Dedifferentiated amniotic fluid mesenchymal stem cell (primary cell): ENCODE data around the gene OR4D1.
"Not testable (repeated sequence)": the region's sequence is repeated elsewhere in the genome, so short reads cannot be mapped to it uniquely, and the experiment has no call there.

Source experiments
- DNase-seq: peaks from one replicate; pipeline ENCODE4 v3.0.0-alpha.2; 2016; ENCODE audit errors: extremely low spot score

Gene OR4D1

GRCh38 chr17:58147930-58148434, at the start of gene OR4D1:
Gene OR4D1 (plus strand): TSS chr17:58148384. CDS start chr17:58155154, 6,770 bp downstream.
- DNase-seq: no peak

DNA sequence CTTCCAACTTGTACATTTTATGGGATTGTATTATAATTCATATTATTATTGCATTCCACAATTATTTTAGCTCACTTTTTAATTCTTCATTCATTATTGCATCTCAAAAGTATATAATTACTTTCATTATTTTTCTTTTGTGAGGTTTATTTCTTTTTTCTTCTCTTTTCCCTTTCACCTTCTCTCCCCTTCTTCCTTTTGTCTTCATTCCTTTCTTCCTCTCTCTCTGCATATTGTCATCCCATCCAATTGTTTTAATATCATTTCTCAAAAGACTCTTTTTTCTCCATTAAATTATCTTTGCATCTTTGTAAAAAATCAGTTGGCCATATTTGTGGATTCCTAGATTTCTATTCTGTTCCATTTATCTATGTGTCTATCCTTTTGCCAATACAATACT, 47.7 kb upstream of the OR4D1 start:
- DNase-seq: no peak

DNA sequence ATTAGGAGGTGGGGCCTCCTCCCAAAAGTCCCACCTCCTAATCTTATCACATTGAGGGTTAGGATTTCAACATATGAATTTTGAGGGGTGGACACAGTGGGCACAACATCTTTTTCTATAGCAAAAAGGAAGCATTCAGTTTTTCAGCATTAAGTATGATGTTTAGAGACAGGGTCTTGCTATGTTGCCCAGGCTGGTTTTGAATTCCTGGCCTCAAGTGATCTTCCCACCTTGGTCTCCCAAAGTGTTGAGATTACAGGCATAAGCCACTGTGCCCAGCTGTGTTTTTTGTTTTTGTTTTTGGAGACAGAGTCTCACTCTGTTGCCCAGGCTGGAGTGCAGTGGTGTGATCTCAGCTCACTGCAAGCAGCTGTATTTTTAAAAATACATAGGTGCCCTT, 46.3 kb upstream of the OR4D1 start:
- DNase-seq: not testable (repeated sequence)

- DNase-seq: no peak
Observed at GRCh38 chr17:58105093-58105492, 43.1 kb upstream of the OR4D1 start.

- DNase-seq: no peak
Observed at GRCh38 chr17:58107306-58107705, 40.9 kb upstream of the OR4D1 start.

GRCh38 chr17:58109197-58109596, 39.0 kb upstream of the OR4D1 start:
- DNase-seq: no peak

DNA sequence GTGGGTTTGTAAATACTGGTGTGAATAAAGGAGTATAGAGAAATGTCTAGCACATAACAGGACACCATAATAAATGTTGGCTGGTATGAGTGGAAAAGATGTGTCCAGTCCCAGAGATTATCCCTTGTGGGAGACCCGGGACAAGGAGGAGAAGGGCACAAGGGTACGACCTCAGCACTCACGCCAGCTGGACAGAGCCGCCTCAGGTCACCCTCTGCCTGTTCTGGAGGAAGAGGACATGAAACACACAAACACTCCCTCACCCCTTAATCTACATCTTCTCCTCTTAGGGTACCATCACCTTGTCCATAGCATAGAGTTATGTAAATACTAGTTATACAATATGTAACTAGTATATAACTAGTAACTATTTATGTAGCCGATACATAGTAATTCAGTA, 38.2 kb upstream of the OR4D1 start:
- no peak for DNase-seq

DNA sequence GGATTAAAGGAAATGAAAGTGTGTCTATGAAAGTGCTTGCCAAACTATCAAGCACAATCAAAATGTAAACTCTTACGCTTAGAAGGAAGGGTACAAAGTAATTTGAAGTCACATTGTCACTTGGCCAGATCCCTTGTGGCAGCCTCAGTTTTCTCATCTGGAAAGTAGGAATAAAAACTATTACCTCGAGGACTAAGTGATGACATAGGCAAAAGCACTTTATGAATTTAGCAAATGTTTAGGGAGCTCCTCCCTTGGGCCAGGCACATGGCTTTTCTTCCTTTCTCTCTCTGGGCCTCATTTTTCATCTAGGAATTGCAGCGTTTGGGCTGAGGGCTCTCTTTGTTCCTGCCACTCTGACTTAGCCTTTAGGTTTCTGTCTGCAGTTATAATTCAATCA, 36.5 kb upstream of the OR4D1 start:
- no peak for DNase-seq

DNA sequence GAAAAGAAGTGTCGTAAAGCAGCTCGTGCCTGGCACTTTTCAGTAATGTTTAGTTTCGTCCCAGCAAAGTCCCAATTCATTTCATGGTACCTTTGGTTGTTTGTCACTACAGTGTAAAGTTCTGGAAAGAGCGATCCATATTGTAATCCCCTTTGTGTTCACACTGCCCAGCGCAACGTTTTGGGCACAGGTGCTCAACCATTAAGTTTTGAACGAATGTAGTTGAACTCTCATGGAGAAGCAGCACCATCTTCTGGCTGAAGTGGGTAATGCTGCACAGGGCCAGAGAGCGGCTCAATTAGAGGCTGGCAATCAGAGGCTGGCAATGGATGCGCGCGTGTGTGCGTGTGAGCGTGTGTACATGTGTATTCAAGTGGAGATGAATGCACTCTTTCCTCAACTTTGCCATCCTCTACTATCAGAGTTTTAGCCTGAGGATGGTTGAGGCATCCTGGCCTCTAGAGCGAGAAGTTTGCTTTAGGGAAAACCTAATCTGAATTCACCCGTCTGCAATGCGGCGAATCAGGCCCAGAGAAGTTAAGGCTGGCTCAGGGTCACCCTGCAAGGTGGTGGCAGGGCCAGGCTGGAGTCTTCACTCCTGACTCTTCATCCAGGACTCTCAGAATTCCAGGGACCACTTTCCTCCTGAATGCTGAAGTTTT, 35.1 kb upstream of the OR4D1 start:
- peak; percentile 61 for DNase-seq

DNA sequence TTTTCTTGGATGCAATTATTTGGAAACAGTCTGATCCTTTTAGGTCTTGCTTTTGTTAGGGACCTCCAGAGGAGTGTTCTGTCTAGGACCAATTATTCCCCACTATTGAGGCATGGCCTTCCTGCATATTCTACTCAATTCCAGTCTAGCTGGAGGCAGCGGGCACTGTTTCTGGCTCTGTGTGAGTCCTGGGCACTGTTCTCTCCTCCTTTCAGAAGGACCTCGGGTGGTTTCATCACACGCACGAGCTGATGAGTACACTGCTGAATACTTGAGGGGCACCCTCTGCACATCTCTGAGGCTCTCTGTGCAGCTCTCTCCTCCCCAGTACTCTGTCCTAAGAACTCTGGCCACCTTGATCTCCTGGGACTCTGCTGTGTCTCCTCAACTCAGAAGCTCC, 34.2 kb upstream of the OR4D1 start:
- no peak for DNase-seq

- DNase-seq: no peak
Observed at GRCh38 chr17:58117382-58117781, 30.8 kb upstream of the OR4D1 start.

DNA sequence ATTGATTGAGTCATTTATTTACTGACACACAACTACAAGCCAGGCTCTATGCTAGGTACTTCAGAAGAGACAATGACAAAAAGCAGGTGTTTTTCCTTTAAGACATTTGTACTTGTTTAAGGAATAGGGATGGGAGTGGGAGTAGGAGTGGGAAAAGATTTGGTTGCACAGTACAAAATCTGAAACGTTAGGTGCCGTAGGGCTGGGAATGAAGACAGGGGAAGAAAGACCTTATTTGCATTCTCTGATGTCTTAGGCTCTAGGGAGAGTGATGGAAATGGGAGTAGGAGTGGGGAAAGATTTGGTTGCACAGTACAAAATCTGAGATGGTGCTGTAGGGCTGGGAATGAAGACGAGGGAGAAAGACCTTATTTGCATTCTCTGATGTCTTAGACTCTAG, 28.7 kb upstream of the OR4D1 start:
- no peak for DNase-seq

- DNase-seq: no peak
Observed at GRCh38 chr17:58120195-58120822, 27.9 kb upstream of the OR4D1 start.

DNA sequence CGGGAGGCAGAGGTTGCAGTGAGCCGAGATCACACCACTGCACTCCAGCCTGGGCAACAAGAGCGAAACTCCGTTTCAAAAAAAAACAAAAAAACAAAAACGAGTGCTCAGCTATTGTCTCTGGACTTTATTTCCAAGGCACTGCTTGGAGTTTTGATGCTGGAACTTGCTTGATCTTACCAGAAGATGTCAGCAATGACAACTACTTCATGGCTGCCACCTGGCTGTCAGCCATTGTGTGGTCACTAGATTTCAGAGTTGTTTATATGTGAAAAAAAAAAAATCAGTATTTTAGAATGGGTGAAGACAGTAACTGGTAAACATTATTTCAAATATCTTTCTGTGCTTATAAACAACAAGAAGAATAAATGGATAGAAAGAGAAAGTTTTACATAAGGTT, 26.3 kb upstream of the OR4D1 start:
- DNase-seq: no peak

DNA sequence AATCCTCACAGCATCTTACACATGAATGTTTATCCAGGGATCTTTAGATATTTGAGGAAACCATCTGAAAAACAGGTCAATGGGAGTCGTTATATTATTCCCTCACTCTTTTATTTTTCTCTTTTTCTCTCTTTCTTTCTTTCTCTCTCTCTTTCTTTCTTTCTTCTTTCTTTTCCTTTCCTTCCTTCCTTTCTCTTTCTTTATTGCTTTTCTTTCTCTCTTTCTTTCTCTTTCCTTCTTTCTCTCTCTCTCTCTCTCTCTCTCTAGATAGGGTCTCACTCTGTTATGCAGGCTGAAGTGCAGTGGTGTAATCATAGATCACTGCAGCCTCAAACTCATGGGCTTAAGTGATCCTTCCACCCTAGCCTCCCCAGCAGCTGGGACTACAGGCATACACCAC, 20.3 kb upstream of the OR4D1 start:
- no peak for DNase-seq

DNA sequence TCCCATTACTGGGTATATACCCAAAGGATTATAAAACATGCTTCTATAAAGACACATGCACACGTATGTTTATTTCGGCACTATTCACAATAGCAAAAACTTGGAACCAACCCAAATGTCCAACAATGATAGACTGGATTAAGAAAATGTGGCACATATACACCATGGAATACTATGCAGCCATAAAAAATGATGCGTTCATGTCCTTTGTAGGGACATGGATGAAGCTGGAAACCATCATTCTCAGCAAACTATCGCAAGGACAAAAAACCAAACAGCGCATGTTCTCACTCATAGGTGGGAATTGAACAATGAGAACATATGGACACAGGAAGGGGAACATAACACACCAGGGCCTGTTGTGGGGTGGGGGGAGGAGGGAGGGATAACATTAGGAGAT, 15.5 kb upstream of the OR4D1 start:
- DNase-seq: not testable (repeated sequence)

DNA sequence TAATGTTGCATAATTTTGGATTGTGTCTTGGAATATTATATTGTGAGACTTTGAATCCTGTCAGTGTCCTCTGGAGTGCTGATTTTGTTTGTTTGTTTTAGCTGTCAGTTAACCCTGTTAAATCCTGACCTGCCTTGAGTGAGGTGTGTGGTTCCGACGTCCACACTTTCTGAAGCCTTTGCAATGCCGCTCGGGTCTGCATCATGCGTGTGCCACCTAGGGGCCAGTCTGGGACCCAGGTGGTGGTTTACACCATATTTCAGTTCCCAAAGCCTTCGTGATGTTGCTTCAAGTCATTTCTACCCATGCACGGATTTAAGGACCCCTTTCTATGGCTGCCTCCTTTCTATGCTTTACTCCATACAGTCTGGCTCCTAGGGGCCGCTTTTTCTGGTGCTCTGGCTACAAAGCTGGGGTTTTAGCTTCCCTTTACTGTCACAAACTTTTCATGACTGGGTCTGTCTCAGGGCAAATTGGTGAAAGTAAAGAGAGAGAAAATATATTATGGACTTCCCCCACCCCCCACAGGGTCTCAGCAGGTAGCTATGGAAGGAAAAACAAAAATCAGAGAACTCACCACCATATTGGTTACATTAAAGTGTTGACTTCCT, 11.4 kb upstream of the OR4D1 start:
- no peak for DNase-seq

DNA sequence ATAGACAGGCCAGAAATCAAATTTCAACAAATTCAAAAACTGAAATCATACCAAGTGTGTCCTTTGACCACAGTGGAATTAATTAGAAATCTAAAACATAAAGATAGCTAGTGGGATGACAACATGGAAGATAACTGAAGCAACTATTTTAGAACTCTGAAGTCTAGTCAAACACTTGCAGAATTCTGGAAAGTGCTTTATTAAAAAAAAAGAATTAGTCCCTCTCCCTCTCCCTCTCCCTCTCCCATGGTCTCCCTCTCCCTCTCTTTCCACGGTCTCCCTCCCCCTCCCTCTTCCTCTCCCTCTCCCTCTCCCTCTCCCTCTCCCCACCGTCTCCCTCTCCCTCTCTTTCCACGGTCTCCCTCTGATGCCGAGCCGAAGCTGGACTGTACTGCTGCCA, 6.7 kb upstream of the OR4D1 start:
- no peak for DNase-seq

DNA sequence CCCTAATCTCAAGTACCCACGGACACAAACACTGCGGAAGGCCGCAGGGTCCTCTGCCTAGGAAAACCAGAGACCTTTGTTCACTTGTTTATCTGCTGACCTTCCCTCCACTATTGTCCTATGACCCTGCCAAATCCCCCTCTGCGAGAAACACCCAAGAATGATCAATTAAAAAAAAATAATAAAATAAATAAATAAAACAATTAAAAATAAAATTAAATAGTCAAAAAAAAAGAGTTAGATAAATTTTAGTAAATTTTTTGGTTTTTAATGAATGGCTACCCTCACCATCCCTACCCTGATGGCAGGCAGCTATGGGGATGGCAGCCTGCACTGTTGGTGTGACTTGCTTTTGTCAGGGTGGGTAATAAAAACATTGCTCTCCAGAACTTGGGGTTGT, 4.8 kb upstream of the OR4D1 start:
- not testable (repeated sequence) for DNase-seq

GRCh38 chr17:58144801-58145200, 3.4 kb upstream of the OR4D1 start:
- DNase-seq: no peak

DNA sequence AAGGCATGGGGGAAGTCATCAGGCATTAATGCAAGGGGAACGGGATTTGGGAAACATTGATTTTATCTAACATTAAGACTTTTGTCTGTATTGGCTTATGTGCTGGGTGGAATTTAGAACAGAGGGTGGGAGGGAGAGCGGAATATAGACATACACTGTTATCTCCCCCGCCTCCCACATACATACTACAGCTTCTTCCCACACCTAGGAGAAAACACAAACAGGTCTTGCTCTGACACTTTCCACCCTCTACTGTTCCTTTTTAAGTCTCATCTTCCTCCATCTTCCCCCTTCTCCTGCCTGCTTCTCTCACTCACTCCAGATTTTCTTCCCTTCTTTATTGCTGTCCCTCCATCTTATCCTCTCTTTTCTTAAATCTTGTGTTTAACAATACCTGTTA, 425 bp downstream of the OR4D1 start:
- DNase-seq: no peak

DNA sequence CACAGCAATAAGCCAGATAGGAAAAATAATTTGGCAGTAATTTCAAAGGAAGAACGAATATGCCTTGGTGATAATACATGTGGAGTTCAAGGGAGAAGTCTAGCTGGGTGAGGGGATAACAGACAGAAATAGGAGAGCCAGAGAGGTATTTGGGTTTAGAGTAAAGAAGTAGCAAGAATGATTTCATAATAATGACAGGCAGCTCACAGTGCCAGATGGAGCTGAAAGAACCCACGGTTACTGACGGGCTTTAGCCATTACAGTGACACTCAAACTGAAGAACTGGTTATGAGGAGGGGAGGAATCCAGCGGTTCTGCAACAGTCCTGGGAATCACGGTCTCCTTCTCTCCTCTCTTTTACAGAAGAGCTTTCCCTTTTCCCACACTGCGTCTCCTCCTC, 2.2 kb downstream of the OR4D1 start:
- no peak for DNase-seq

- no peak for DNase-seq
Observed at GRCh38 chr17:58153046-58153445, 4.9 kb downstream of the OR4D1 start.
